K562 (cell line): ENCODE measurements around the gene S100A9. TPM values are rescaled to one million over a fixed set of nuclear protein-coding genes. Genes with fewer than 3 reads are reported as not detected.
A peak's percentile ranks its signal among the peaks of the same experiment; 100 is the strongest.

ENCODE experiments used
- ATAC-seq: fragments of 200-7000 bp; cut with Tn5 transposase; 3 replicates; pipeline ENCODE4 v1.9.1; 2020; ENCODE audit warnings: moderate library complexity
- BruUV-seq: library from RNA; stranded (reverse); fragments of 400-500 nt; replicated peaks from 2 replicates; lab custom pipeline; 2021; lab: Mats Ljungman, UMichigan
- CTCF ChIA-PET: fragments of 300-600 bp; formaldehyde crosslinking; extraction: SDS; loops from one replicate; lab custom pipeline; 2021; ENCODE audit warnings: low intra/inter-chr PET ratio; lab: Yijun Ruan, JAX
- POLR2A ChIA-PET: fragments of 300-600, 350-650 bp; sonication (Branson Sonifier 250); formaldehyde crosslinking; extraction: SDS; loops from one replicate; lab custom pipeline; 2021; ENCODE audit warnings: antibody characterized with exemption, inconsistent platforms; lab: Yijun Ruan, JAX
- DNase-seq, 4 experiments: peaks; one replicate each; pipeline versions ENCODE4 v3.0.0 to v3.0.0-alpha.2; 2011 to 2018; ENCODE audit warnings: low spot score in 3 of 4, mixed read lengths in 3 of 4; ENCODE audit errors: extremely low read depth in 1 of 4
- FAIRE-seq: peaks from 2 replicates; lab custom pipeline; 2011; peaks lifted over from hg19 to GRCh38; lab: Jason Lieb, UNC
- H2AFZ ChIP-seq: 2 replicates; pipeline ENCODE4 v1.6.0; 2011; ENCODE audit warnings: low read depth, low read length, control low read depth, inconsistent platforms
- H3K27ac ChIP-seq: fragments of 200-600 bp; 3 replicates; pipeline ENCODE4 v1.8.0; 2011; ENCODE audit warnings: low read depth, mild to moderate bottlenecking, control low read depth, inconsistent platforms, low read length, moderate library complexity, mixed read lengths; ENCODE audit errors: extremely low read depth
- H3K27me3 ChIP-seq, 2 experiments: fragments of 300-600 bp in 1 of 2; 2 replicates in 1 of 2; 3 replicates in 1 of 2; pipeline versions ENCODE4 v1.6.0 to v1.8.0; 2011; ENCODE audit warnings: inconsistent platforms in 2 of 2, low read length in 2 of 2, mild to moderate bottlenecking in 1 of 2, mixed read lengths in 1 of 2, moderate library complexity in 1 of 2; ENCODE audit not compliant: control insufficient read depth in 2 of 2, insufficient read depth in 2 of 2
- H3K36me3 ChIP-seq: fragments of 300-600 bp; 3 replicates; pipeline ENCODE4 v1.8.0; 2011; ENCODE audit warnings: mild to moderate bottlenecking, low read length, inconsistent platforms; ENCODE audit not compliant: control insufficient read depth, insufficient read depth
- H3K4me1 ChIP-seq, 2 experiments: fragments of 200-600 bp in 1 of 2; replicated peaks in 1 of 2; 2 replicates in 1 of 2; 3 replicates in 1 of 2; pipeline versions ENCODE4 v1.5.1 to v1.8.0; 2011; ENCODE audit warnings: inconsistent platforms in 2 of 2, low read length in 2 of 2, mild to moderate bottlenecking in 1 of 2, mixed read lengths in 1 of 2, moderate library complexity in 1 of 2; ENCODE audit not compliant: control insufficient read depth in 2 of 2, insufficient read depth in 2 of 2
- H3K4me2 ChIP-seq: 2 replicates; pipeline ENCODE4 v1.6.1; 2011; ENCODE audit warnings: low read length, control low read depth, inconsistent platforms, mixed read lengths; ENCODE audit not compliant: insufficient read depth
- H3K4me3 ChIP-seq: fragments of 200-600 bp; sonication (generic), shearing (Covaris generic); 2 replicates; pipeline ENCODE4 v1.5.1; 2016; ENCODE audit warnings: control low read depth, inconsistent platforms
- H3K79me2 ChIP-seq: fragments of 200-600 bp; 3 replicates; pipeline ENCODE4 v1.8.0; 2011; ENCODE audit warnings: low read length, inconsistent platforms; ENCODE audit not compliant: control insufficient read depth, insufficient read depth
- H3K9ac ChIP-seq, 2 experiments: 2 replicates each; pipeline versions ENCODE4 v1.6.0 to v1.6.1; 2011; ENCODE audit warnings: low read depth in 2 of 2, low read length in 2 of 2, control low read depth in 1 of 2, inconsistent platforms in 1 of 2, mild to moderate bottlenecking in 1 of 2, mixed read lengths in 1 of 2; ENCODE audit not compliant: insufficient read depth in 1 of 2
- H3K9me1 ChIP-seq: one replicate; pipeline ENCODE4 v1.6.0; 2011; ENCODE audit warnings: inconsistent platforms, mild to moderate bottlenecking, low read length, moderate library complexity; ENCODE audit not compliant: control insufficient read depth, insufficient read depth
- H3K9me3 ChIP-seq: replicated peaks from 2 replicates; pipeline ENCODE4 v1.5.1; 2011; ENCODE audit warnings: low read depth, low read length, inconsistent platforms; ENCODE audit not compliant: control insufficient read depth, insufficient read depth
- H4K20me1 ChIP-seq: replicated peaks from 2 replicates; pipeline ENCODE4 v1.6.1; 2011; ENCODE audit warnings: low read length, inconsistent platforms, mixed read lengths; ENCODE audit not compliant: control insufficient read depth, insufficient read depth
- ARHGAP35 ChIP-seq: fragments of 450-650 bp; IDR thresholded peaks from 2 replicates; pipeline ENCODE4 v1.6.1; 2018; ENCODE audit not compliant: partially characterized antibody
- C11orf30 ChIP-seq: fragments of 450-650 bp; IDR thresholded peaks from 2 replicates; pipeline ENCODE4 v1.6.1; 2016; ENCODE audit warnings: low read depth, mild to moderate bottlenecking
- POLR2AphosphoS5 ChIP-seq: IDR thresholded peaks from 2 replicates; pipeline ENCODE4 v1.6.1; 2011; ENCODE audit warnings: mild to moderate bottlenecking, low read depth, low read length, moderate library complexity; ENCODE audit not compliant: control insufficient read depth, insufficient read depth
- U2AF2 ChIP-seq: fragments of 200-400 bp; formaldehyde crosslinking; optimal IDR thresholded peaks from 2 replicates; pipeline ENCODE3; 2017; ENCODE audit warnings: low read depth, mild to moderate bottlenecking, low read length
- ZNF134 ChIP-seq: fragments of 250-450 bp; sonication (Bioruptor Pico); conservative IDR thresholded peaks from 2 replicates; pipeline ENCODE4 v1.4.0; 2020
- ZNF316 ChIP-seq: fragments of 450-650 bp; IDR thresholded peaks from 2 replicates; pipeline ENCODE4 v1.6.1; 2016
- ZNF551 ChIP-seq: fragments of 250-450 bp; sonication (Bioruptor Pico); IDR thresholded peaks from 2 replicates; pipeline ENCODE4 v1.5.0; 2021; ENCODE audit warnings: mild to moderate bottlenecking, moderate library complexity
- ZNF57 ChIP-seq: fragments of 450-650 bp; formaldehyde crosslinking; IDR thresholded peaks from 2 replicates; pipeline ENCODE4 v1.4.0; 2020; ENCODE audit warnings: mild to moderate bottlenecking, moderate library complexity
- WGBS: fragments of 100-300 bp; shearing (Covaris generic); methylation state at CpG from one replicate; pipeline ENCODE4 v1.1.6; 2016; ENCODE audit warnings: low coverage, mixed read lengths; ENCODE audit not compliant: insufficient coverage; ENCODE audit errors: missing lambda C conversion rate; 5-methylcytosine and 5-hydroxymethylcytosine counted together
- in situ Hi-C: fragments of 300-500 bp; cut with MboI; formaldehyde crosslinking; loops from 4 replicates; pipeline ENCODE4 v1.15.0; 2018; ENCODE audit warnings: inconsistent platforms, mixed read lengths
- intact Hi-C: fragments of 100-400 bp; cut with micrococcal nuclease; formaldehyde crosslinking; loops from 2 replicates; pipeline ENCODE4 v1.14.2; 2022
- polyA plus RNA-seq, 8 experiments: library from polyadenylated mRNA; depleted of rRNA in 4 of 8; stranded (reverse) in 5 of 8; unstranded in 3 of 8; fragments of >200 nt; fragmentation: Nextera tagmentation in 2 of 8; fragmentation: Illumina TruSeq in 1 of 8; extraction: Ambion mirVana in 2 of 8; extraction: Trizol in 1 of 8; gene quantifications; 2 replicates each; pipeline versions ENCODE4 v1.2.1 to v1.2.3, GENCODE V29; 2011 to 2014; ENCODE audit warnings: inconsistent platforms in 1 of 8, missing spikeins in 1 of 8
- total RNA-seq, 7 experiments: library from RNA; depleted of rRNA in 6 of 7; stranded (reverse); fragments of >200 nt in 6 of 7; fragmentation: Illumina TruSeq in 2 of 7; extraction: Trizol in 2 of 7; gene quantifications; 2 replicates each; pipeline versions ENCODE4 v1.2.1 to v1.2.3, GENCODE V29; 2011 to 2021; ENCODE audit warnings: low replicate concordance in 1 of 7

Gene S100A9
- total and polyA plus RNA-seq, 9 of the 15 experiments (the other 6 are each of a cell fraction or from before 2014, with no cell fraction given), result 0.80 TPM; not detected in 8

- no TSS peak for BruUV-seq
- Histone ChIP-seq H3K4me1 (peaks cover 0 to 4% of the 10 kb centered on the region in 2 experiments; a peak in 1 of 5 replicates), H3K9me1 (no peaks in the 10 kb centered on the region), H3K79me2 (no peaks in the 10 kb centered on the region), H3K9ac (no peak overlapping the region), H3K27me3 (peaks cover 25 to 74% of the 10 kb centered on the region in 2 experiments; a peak in 4 of 5 replicates), H4K20me1 (peaks cover 4% of the 10 kb centered on the region; the same call in 1 of the 2 replicates), H3K36me3 (no peaks in the 10 kb centered on the region), H3K27ac (no peak overlapping the region), H3K9me3 (no peaks in the 10 kb centered on the region), H2AFZ (no peak overlapping the region), H3K4me2 (no peak overlapping the region)
- ChIA-PET CTCF (no interaction called here), POLR2A (interaction anchor here (0.6 to 1.4 kb wide), 3 partner anchors 9 to 100 kb away, joined by 3 to 7 read pairs (median 3); no protein-coding TSS in a partner anchor)
- ATAC-seq (no peak), DNase-seq (no peak), FAIRE-seq (no peak)
- intact Hi-C loops (no loop called here), in situ Hi-C loops (no loop called here)
- TF ChIP-seq ZNF316 (0 out of 2 replicates have a peak, but pooled peaks have one; percentile 2), ZNF551 (CRISPR knock-in tag) (no peak), C11orf30 (0 out of 2 replicates have a peak, but pooled peaks have one; percentile 10)
- TF ChIP-seq, all 486 proteins: peak for 2
- WGBS, result 0% methylated on average over 7 of the region's 7 CpGs
- no peak overlapping the region for H3K4me3 ChIP-seq
Observed at GRCh38 chr1:153395136-153395685, 37.6 kb downstream of the S100A9 start.

- no peaks in the 10 kb centered on the region for H3K9me1 ChIP-seq
- peaks cover 4% of the 10 kb centered on the region; the same call in 1 of the 2 replicates for H4K20me1 ChIP-seq
- POLR2A ChIA-PET, result interaction anchor here (1.0 to 1.1 kb wide), 2 partner anchors 10 to 11 kb away, joined by 3 to 5 read pairs; no protein-coding TSS in a partner anchor
- H3K4me3 ChIP-seq, result no peak overlapping the region
- 0% methylated on average over 6 of the region's 6 CpGs for WGBS
- H2AFZ ChIP-seq, result no peak overlapping the region
- DNase-seq, result no peak
- ATAC-seq, result no peak
- H3K27ac ChIP-seq, result no peak overlapping the region
- TF ChIP-seq ARHGAP35, result no peak
- TF ChIP-seq ZNF134, result no peak
- no peak for TF ChIP-seq ZNF57
- TF ChIP-seq POLR2AphosphoS5, result no peak
- no peak for TF ChIP-seq U2AF2
- H3K79me2 ChIP-seq, result no peaks in the 10 kb centered on the region
- no peak overlapping the region for H3K9ac ChIP-seq
- H3K9me3 ChIP-seq, result no peaks in the 10 kb centered on the region
- no TSS peak for BruUV-seq
- H3K27me3 ChIP-seq, result peaks cover 25 to 69% of the 10 kb centered on the region in 2 experiments; a peak in 4 of 5 replicates
- intact Hi-C loops (no loop called here), in situ Hi-C loops (no loop called here)
- no peak for FAIRE-seq
- CTCF ChIA-PET, result no interaction called here
- H3K4me1 ChIP-seq, result no peaks in the 10 kb centered on the region
- no peak overlapping the region for H3K4me2 ChIP-seq
- H3K36me3 ChIP-seq, result no peaks in the 10 kb centered on the region
Observed at GRCh38 chr1:153395776-153396175, 38.1 kb downstream of the S100A9 start.
